Muscle layer of duodenum (tissue), 2 donors: ENCODE measurements around the gene NTHL1.

Experiments used
- H3K27ac ChIP-seq: one replicate; pipeline ENCODE4 v1.7.0; 2013; ENCODE audit warnings: mild to moderate bottlenecking, low read length
- H3K27me3 ChIP-seq: one replicate; pipeline ENCODE4 v1.7.0; 2013; ENCODE audit warnings: low read depth, mild to moderate bottlenecking, control low read depth, low read length
- H3K36me3 ChIP-seq, 2 donors: one replicate each; pipeline ENCODE4 v1.7.0; 2013; ENCODE audit warnings: low read length in 2 of 2, control low read depth in 1 of 2, mild to moderate bottlenecking in 1 of 2; ENCODE audit not compliant: insufficient read depth in 2 of 2, control insufficient read depth in 1 of 2
- H3K4me1 ChIP-seq, 2 donors: one replicate each; pipeline ENCODE4 v1.7.0; 2013; ENCODE audit warnings: low read length in 2 of 2, mild to moderate bottlenecking in 2 of 2, control low read depth in 1 of 2, moderate library complexity in 1 of 2; ENCODE audit not compliant: insufficient read depth in 2 of 2, control insufficient read depth in 1 of 2
- H3K4me3 ChIP-seq, 2 donors: one replicate each; pipeline ENCODE4 v1.7.0; 2013; ENCODE audit warnings: low read length in 2 of 2, low read depth in 1 of 2, mild to moderate bottlenecking in 1 of 2
- H3K9me3 ChIP-seq, 2 donors: one replicate each; pipeline ENCODE4 v1.7.0; 2013; ENCODE audit warnings: low read length in 2 of 2, control low read depth in 1 of 2, mild to moderate bottlenecking in 1 of 2; ENCODE audit not compliant: control insufficient read depth in 1 of 2
- donor health status: healthy.

The NTHL1 gene

GRCh38 chr16:1991588-1991947 is 56.1 kb downstream of the NTHL1 start:
- Histone ChIP-seq H3K36me3 (peaks cover 4 to 8% of the 10 kb centered on the region in 2 donors), H3K4me3 (peak overlapping the region in 1 of 2 donors; percentile 40), H3K27ac (no peak overlapping the region), H3K9me3 (no peaks in the 10 kb centered on the region), H3K4me1 (peaks cover 0 to 17% of the 10 kb centered on the region in 2 donors), H3K27me3 (peaks cover 21% of the 10 kb centered on the region)

GRCh38 chr16:1991135-1991551 is 56.5 kb downstream of the NTHL1 start:
- Histone ChIP-seq H3K9me3 (no peaks in the 10 kb centered on the region), H3K4me1 (peaks cover 0 to 17% of the 10 kb centered on the region in 2 donors), H3K27me3 (peaks cover 21% of the 10 kb centered on the region), H3K27ac (no peak overlapping the region), H3K4me3 (no peak overlapping the region), H3K36me3 (peaks cover 6 to 12% of the 10 kb centered on the region in 2 donors)

- Histone ChIP-seq H3K9me3 (no peaks in the 10 kb centered on the region), H3K27me3 (peaks cover 21% of the 10 kb centered on the region), H3K4me3 (peak overlapping the region in 1 of 2 donors; percentile 24), H3K4me1 (peaks cover under 1 to 19% of the 10 kb centered on the region in 2 donors), H3K27ac (no peak overlapping the region), H3K36me3 (peaks cover 6 to 18% of the 10 kb centered on the region in 2 donors)
Observed at GRCh38 chr16:1990351-1991134, 57.1 kb downstream of the NTHL1 start.

- Histone ChIP-seq H3K4me3 (no peak overlapping the region), H3K4me1 (peaks cover 6 to 24% of the 10 kb centered on the region in 2 donors), H3K9me3 (no peaks in the 10 kb centered on the region), H3K36me3 (peaks cover 6 to 21% of the 10 kb centered on the region in 2 donors), H3K27ac (no peak overlapping the region), H3K27me3 (peaks cover 21% of the 10 kb centered on the region)
Observed at GRCh38 chr16:1990101-1990350, 57.6 kb downstream of the NTHL1 start.
